Renal cortical epithelial cell (primary cell): Measurements from ENCODE around the gene DUOXA2. TPM values are rescaled to one million over a fixed set of nuclear protein-coding genes. Genes with fewer than 3 reads are reported as not detected.

ENCODE experiments used
- DNase-seq: peaks from one replicate; pipeline ENCODE4 v3.0.0-alpha.2; 2011; ENCODE audit warnings: low read depth
- total RNA-seq: library from RNA; depleted of rRNA; stranded (reverse); fragments of >200 nt; gene quantifications from 2 replicates; pipeline ENCODE4 v1.2.3, GENCODE V29; 2014

Gene DUOXA2
- total RNA-seq, 1 donor from 2014 or later, result not detected

GRCh38 chr15:45116482-45117307 lies 2.6 kb downstream of the DUOXA2 start:
- DNase-seq, result no peak

DNA sequence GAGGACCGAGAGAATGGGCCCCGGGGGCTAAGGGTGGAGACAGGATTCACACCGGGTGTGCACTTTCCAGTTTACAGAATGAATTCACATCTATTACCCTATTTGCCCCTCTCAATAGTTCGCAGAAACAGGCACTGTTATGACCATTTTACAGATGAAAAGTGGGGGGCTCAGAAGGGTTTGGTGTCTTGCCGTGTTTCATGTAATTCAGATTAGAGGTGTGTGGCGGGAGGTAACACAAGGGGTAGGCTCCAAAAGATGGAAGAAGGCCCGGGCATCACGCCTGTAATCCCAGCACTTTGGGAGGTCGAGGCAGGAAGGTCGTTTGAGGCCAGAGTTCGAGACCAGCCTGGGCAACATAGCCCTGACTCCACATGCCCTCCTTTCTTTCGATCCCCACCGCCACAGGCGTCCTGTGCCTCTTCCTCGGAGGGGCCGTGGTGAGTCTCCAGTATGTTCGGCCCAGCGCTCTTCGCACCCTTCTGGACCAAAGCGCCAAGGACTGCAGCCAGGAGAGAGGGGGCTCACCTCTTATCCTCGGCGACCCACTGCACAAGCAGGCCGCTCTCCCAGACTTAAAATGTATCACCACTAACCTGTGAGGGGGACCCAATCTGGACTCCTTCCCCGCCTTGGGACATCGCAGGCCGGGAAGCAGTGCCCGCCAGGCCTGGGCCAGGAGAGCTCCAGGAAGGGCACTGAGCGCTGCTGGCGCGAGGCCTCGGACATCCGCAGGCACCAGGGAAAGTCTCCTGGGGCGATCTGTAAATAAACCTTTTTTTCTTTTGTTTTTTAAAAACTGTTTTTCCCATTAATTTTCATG lies 3.4 kb downstream of the DUOXA2 start:
- DNase-seq, result no peak

- peak; percentile 80 for DNase-seq
Measured at GRCh38 chr15:45118131-45118588, 4.0 kb downstream of the DUOXA2 start.

- no peak for DNase-seq
Measured at GRCh38 chr15:45118996-45119395, 4.9 kb downstream of the DUOXA2 start.

- DNase-seq, result no peak
Measured at GRCh38 chr15:45120081-45120972, 6.2 kb downstream of the DUOXA2 start.

DNA sequence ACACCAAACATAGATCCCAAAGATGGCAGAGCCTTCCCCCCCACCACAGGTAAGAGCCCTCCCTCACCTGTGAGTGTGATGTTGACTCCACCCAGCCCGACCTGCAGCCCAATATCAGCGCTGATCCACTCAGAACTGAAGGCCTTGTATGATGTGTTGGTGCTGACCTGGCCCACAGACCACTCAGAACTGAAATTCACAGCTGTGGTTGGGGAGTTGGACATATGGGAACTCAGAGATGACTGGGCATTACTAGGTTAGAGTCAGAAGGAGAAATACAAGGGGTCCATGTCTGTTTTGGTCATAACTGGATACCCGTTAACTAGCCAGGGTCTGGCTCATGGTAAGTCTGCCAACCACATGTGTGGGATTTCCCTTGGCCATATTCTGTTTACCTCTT lies 6.9 kb downstream of the DUOXA2 start:
- no peak for DNase-seq

DNA sequence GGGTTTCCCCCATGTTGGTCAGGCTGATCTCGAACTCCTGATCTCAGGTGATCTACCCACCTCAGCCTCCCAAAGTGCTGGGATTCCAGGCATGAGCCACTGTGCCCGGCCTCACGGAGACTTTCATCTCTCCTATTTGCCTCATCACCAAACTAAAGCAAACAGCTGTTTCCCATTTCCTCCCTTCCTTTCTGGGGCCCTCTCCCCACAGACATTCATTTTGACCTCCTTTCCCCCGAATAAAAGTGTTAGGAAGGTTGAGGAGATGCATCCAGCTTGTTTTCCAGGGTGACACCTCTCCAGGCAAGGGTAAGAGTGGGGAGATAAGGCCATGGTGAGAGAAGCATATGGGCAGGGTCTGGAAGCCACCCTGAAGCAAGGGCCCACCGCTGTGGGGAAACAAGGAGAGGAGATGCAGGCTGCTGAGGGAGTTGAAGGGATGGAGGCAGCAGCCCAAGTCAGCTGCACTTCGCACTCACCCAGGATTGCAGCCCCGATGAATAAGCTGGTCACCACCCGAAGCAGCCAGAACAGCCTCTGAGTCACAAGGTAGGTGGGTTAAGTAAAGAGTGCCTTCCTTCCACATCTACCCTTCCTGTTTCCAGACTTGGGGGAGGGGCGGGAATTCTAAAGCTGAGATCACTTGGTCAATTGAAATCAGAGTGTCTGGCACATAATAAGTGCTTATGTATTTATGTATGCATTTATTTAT lies 7.7 kb downstream of the DUOXA2 start:
- peak; percentile 90 for DNase-seq

- no peak for DNase-seq
Measured at GRCh38 chr15:45122719-45123118, 8.6 kb downstream of the DUOXA2 start.

DNA sequence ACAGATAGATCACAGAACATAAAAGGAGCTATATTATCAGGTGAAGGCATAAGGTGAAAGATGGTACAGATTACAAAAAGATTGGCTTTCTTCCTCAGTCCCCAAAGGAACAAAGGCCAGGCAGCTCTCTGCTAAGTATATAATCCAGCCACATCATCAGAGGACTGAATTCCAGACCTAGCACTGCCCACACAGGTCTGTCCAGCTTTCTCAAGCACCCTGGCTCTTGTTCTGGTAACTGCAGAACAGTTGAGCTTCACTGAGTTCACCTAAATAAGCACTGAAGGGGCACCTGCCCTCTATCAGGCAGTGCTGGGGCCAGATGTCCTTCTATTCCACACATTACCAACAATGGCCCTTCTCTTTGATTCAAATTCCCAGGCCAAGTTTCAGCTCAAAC lies 9.3 kb downstream of the DUOXA2 start:
- peak; percentile 15 for DNase-seq

GRCh38 chr15:45126535-45127158 lies 12.5 kb downstream of the DUOXA2 start:
- DNase-seq, result peak; percentile 36

DNA sequence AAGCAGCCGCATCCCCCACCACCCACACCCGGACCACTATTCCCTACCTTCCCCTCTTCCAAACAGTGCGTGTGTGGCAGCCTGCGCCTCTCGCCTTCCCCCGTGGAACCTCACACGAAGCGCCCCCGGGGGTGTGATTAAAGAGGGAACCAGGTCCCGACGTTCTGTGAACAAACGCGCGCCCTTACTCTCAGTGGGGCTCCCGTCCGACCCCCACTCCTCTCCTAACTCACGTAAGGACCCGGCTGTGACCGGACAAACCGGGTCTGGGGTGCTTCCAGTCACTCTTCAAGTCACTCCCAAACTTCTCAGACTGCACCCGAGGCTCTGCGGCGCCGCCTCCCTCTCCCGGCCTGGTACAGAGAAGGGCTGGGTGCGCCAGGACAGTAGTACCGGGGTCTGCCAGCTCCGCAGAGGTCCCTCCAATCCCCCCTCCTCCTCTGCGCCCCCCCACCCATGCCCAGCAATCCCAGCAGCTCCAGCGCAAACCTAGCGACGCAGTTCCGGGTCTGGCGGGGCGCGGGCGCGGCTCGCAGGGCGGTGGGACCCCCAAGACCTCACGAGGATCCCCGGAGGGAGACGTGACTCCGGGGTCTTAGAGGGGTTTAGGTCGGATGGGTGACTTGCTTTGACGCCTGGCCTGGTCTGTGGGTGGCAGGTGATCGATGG lies 15.0 kb downstream of the DUOXA2 start:
- no peak for DNase-seq

DNA sequence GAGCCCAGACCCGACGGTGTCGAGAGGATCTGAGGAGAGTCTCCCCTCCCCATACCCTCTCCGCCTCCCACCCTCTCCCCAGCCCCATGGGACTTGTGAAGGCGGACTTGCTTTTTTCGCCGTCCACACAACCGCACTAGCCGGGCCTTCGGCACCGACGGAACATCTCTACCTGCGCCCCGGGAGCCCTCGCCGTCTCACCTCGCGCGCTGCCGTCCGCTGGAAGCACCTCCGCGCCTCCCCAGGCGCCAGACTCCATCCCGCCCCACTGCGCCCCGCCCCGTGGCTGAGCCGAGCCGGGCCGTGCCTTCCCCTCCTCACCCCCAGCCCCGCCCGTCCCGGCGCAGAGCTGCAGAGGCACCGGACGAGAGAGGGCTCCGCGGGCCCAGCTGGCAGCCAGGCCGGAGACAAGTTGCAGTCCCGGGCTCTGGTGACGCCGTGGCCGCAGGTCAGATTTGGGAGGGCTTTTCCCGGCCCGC lies 15.6 kb downstream of the DUOXA2 start, which contains the start of the genes DUOX1 and DUOXA1:
DUOX1 (plus strand) TSS at position 344 of the 479 bp plus-strand sequence. CDS start 1,973 bp downstream, outside the sequence.
DUOXA1 (minus strand) TSS at position 229 of the 479 bp plus-strand sequence. CDS start 6,865 bp downstream, outside the sequence.
- DNase-seq, result no peak

GRCh38 chr15:45130291-45131000 lies 16.3 kb downstream of the DUOXA2 start:
- DNase-seq, result no peak

- DNase-seq, result no peak
Measured at GRCh38 chr15:45131510-45131909, 17.4 kb downstream of the DUOXA2 start.

DNA sequence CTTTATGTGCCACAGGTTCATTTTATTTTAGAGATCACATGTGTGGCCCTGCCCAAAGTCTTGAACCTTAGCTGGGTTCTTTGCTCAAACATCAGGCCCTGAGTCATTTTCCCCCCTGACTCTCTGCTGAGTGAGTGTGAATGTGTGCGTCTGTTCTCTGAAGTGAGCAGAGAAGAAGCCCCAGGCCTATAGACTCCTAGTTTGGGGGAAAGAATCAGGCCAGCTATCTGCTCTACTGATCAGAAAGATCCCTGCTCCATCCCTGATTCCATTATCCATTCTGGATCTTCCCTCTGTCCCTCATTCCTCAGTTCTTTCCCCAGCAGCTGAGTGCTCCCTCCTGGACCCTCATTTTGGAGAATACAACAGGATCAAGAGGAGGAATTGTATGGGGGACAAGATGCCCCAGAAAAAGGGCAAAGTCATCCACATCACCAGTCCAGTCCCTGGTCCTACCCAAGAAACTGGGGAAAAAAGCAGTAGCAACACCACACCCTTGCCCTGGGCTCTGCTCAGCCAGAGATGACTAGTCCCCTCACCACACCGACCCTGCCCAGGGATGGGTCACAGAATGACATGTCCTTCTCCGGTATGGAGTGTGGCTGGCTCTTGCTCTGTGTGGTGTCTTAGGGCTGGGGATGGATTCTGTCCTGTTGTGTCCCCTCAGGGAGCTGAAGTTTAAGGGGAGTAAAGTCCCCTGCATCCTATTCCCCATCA lies 18.9 kb downstream of the DUOXA2 start:
- no peak for DNase-seq

GRCh38 chr15:45133561-45133920 lies 19.4 kb downstream of the DUOXA2 start:
- no peak for DNase-seq

DNA sequence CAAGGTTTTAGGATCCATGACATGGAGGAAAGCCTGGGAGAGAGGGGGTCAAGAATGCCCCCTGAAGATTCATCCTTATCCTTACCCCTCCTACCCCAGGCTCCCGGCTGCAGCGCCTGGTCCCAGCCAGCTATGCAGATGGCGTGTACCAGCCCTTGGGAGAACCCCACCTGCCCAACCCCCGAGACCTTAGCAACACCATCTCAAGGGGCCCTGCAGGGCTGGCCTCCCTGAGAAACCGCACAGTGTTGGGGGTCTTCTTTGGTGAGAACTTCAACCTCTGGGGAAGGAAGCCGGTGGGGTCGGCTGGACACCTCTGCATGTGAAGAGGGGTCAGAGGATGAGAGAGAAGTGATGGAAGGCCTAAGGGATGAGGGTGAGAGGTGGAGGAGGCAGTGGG lies 19.9 kb downstream of the DUOXA2 start:
- DNase-seq, result no peak
